OCI-LY1 (cell line): ENCODE measurements around the gene RPL5.

Experiments
- EZH2 ChIP-seq: fragments of 200-600 bp; sonication (generic), shearing (Covaris generic); IDR thresholded peaks from 2 replicates; pipeline ENCODE4 v1.8.0; 2017; ENCODE audit warnings: borderline replicate concordance, mixed run types, mild to moderate bottlenecking, antibody characterized with exemption, low read length, moderate library complexity, mixed read lengths
- TF ChIP-seq, protein P1 (sequence below): fragments of 200-600 bp; sonication (generic), shearing (Covaris generic); IDR thresholded peaks from 2 replicates; pipeline ENCODE4 v1.5.1; 2017; ENCODE audit warnings: mild to moderate bottlenecking, antibody characterized with exemption, low read length, moderate library complexity, mixed read lengths

DNA sequence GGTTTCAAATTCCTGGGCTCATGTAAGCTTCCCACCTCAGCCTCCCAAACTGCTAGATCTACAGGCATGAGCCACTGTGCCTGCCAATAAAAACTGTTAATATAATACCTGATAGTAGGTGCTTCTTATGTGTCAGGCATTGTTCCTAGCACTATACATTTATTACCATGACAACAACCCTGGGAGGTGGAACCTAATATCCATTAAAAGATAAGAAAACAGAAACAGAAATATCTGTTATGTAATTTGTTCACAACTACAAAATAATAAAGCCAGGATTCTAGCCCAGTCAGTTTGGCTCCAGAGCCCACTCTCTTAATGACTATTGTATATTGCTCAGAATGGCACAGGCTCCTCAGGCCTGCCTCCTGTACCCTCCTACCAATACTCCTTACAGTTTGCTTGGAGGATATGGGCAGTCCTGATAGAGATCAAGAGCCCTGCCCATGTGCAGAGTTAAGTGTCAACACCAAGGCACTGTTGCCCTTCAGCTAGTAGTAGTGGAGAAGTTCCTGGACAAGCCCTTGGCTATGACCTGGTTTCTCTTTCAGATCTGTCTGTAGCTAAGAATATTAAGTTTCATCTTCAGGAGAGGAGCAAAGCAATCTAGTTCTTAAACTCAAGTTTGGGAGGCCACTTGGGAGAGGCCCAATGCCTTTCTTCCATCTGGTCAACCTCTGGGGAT, 22.4 kb downstream of the RPL5 start:
- TF ChIP-seq, protein P1, sequence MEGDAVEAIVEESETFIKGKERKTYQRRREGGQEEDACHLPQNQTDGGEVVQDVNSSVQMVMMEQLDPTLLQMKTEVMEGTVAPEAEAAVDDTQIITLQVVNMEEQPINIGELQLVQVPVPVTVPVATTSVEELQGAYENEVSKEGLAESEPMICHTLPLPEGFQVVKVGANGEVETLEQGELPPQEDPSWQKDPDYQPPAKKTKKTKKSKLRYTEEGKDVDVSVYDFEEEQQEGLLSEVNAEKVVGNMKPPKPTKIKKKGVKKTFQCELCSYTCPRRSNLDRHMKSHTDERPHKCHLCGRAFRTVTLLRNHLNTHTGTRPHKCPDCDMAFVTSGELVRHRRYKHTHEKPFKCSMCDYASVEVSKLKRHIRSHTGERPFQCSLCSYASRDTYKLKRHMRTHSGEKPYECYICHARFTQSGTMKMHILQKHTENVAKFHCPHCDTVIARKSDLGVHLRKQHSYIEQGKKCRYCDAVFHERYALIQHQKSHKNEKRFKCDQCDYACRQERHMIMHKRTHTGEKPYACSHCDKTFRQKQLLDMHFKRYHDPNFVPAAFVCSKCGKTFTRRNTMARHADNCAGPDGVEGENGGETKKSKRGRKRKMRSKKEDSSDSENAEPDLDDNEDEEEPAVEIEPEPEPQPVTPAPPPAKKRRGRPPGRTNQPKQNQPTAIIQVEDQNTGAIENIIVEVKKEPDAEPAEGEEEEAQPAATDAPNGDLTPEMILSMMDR, result no peak
- TF ChIP-seq EZH2, result no peak
